Spleen (tissue), 11 donors: ENCODE data around the gene GAMT. TPM values are rescaled to one million over a fixed set of nuclear protein-coding genes. Genes with fewer than 3 reads are reported as not detected.

Experiments used
- DNase-seq: peaks from one replicate; pipeline ENCODE4 v3.0.0-alpha.2; 2020
- H3K27ac ChIP-seq, 8 donors: fragments of 200-600 bp; sonication (generic) in 7 of 8; 1 replicate in 4 of 8; 2 replicates in 4 of 8; pipeline versions ENCODE4 v1.5.0 to v1.8.0; 2016 to 2021; ENCODE audit warnings: inconsistent platforms in 4 of 8, mild to moderate bottlenecking in 4 of 8, moderate library complexity in 1 of 8
- H3K27me3 ChIP-seq, 7 donors: fragments of 200-600 bp; sonication (generic) in 6 of 7; replicated peaks in 1 of 7; 1 replicate in 4 of 7; 2 replicates in 3 of 7; pipeline versions ENCODE4 v1.5.0 to v1.8.0; 2016 to 2021; ENCODE audit warnings: inconsistent platforms in 3 of 7, mild to moderate bottlenecking in 1 of 7
- H3K36me3 ChIP-seq, 6 donors: fragments of 200-600 bp; sonication (generic) in 5 of 6; 1 replicate in 4 of 6; 2 replicates in 2 of 6; pipeline versions ENCODE4 v1.5.0 to v1.8.0; 2016 to 2021; ENCODE audit warnings: inconsistent platforms in 2 of 6
- H3K4me1 ChIP-seq, 6 donors: fragments of 200-600 bp; sonication (generic) in 5 of 6; 1 replicate in 3 of 6; 2 replicates in 3 of 6; pipeline versions ENCODE4 v1.5.0 to v1.8.0; 2016 to 2021; ENCODE audit warnings: inconsistent platforms in 3 of 6
- H3K4me3 ChIP-seq, 8 donors: fragments of 200-600 bp; sonication (generic) in 7 of 8; 1 replicate in 4 of 8; 2 replicates in 4 of 8; pipeline versions ENCODE4 v1.5.0 to v1.8.0; 2016 to 2021; ENCODE audit warnings: inconsistent platforms in 4 of 8, mild to moderate bottlenecking in 4 of 8, moderate library complexity in 2 of 8
- H3K9me3 ChIP-seq, 8 donors: fragments of 200-600 bp; sonication (generic) in 7 of 8; 1 replicate in 4 of 8; 2 replicates in 4 of 8; pipeline versions ENCODE4 v1.5.0 to v1.8.0; 2016 to 2021; ENCODE audit warnings: inconsistent platforms in 4 of 8
- POLR2A ChIP-seq, 3 donors: fragments of 450-650 bp; IDR thresholded peaks; one replicate each; pipeline ENCODE4 v1.5.1; 2017; ENCODE audit warnings: antibody characterized with exemption in 3 of 3, mild to moderate bottlenecking in 1 of 3
- POLR2AphosphoS5 ChIP-seq, 3 donors: sonication (generic); formaldehyde crosslinking; IDR thresholded peaks; one replicate each; pipeline ENCODE4 v1.5.1; 2017; ENCODE audit warnings: antibody characterized with exemption in 3 of 3
- WGBS, 5 donors: extraction: QIAGEN DNeasy Blood & Tissue Kit in 3 of 5; methylation state at CpG; one replicate each; pipeline versions ENCODE4 v1.1.5 to v1.1.7; 2013 to 2018; 5-methylcytosine and 5-hydroxymethylcytosine counted together
- intact Hi-C: fragments of 100-400 bp; cut with DNase I; formaldehyde crosslinking; loops from one replicate; pipeline ENCODE4 v1.15.0; 2023; ENCODE audit warnings: low total_unique reads
- polyA plus RNA-seq, 3 donors: library from polyadenylated mRNA; stranded (reverse); fragments of 200-250 nt; gene quantifications; one replicate each; pipeline ENCODE4 v1.2.1, GENCODE V29; 2013
- total RNA-seq, 7 donors: library from RNA; depleted of rRNA in 3 of 7; stranded (reverse); fragments of >200 nt in 3 of 7; fragmentation: NEBNext Ultra II Directional in 4 of 7; extraction: Animal tissue kit (Norgen Biotek cat#: 25700) in 4 of 7; gene quantifications; one replicate each; pipeline versions ENCODE4 v1.1.0 to v1.2.1, GENCODE V29; 2016 to 2021
- TF ChIP-seq, protein P1 (sequence below), 11 experiments: fragments of 200-600 bp in 7 of 11; fragments of 450-650 bp in 4 of 11; sonication (generic) in 4 of 11; IDR thresholded peaks in 8 of 11; conservative IDR thresholded peaks in 3 of 11; 1 replicate in 7 of 11; 2 replicates in 4 of 11; pipeline versions ENCODE4 v1.4.0 to v1.8.0; 2016 to 2021; ENCODE audit warnings: antibody characterized with exemption in 11 of 11, inconsistent platforms in 4 of 11, mild to moderate bottlenecking in 1 of 11
- donor health status: healthy with polysubstance abuse.
- donor health status: DM: no; HTN: no; CAD: no; lungs with moderate emphysema.
- donor health status: DM: no; HTN: no; CAD: no.
- donor health status: Bipolar disorder and iron deficiency.
- donor health status: healthy.
- donor health status: DM: no; HTN: no; CAD: no.
- donor health status: DM: yes; HTN: yes; CAD: no.

Gene GAMT
- total and polyA plus RNA-seq, 10 donors = 7.1 to 20.4 (median 12.4) TPM

- Histone ChIP-seq H3K27ac (peak overlapping the region in 2 of 8 donors; percentile 8 to 24), H3K4me1 (peaks cover 14 to 60% (median 31%) of the 10 kb centered on the region in 6 donors), H3K4me3 (no peak overlapping the region), H3K9me3 (no peaks in the 10 kb centered on the region), H3K36me3 (peaks cover 4 to 73% (median 59%) of the 10 kb centered on the region in 6 donors), H3K27me3 (no peaks in the 10 kb centered on the region)
- WGBS, 5 donors = 80 to 87% (median 83%) methylated on average over 21 of the region's 21 CpGs
- intact Hi-C loops = no loop called here
- no peak for DNase-seq
- no peak for TF ChIP-seq POLR2A (IDR thresholded peaks at IDR 0.05)
- peak; percentile 3 to 58 (median 15) for TF ChIP-seq POLR2AphosphoS5 (IDR thresholded peaks at IDR 0.05)
These were observed 34.1 kb upstream of the GAMT start for GRCh38 chr19:1435378-1435989.

DNA sequence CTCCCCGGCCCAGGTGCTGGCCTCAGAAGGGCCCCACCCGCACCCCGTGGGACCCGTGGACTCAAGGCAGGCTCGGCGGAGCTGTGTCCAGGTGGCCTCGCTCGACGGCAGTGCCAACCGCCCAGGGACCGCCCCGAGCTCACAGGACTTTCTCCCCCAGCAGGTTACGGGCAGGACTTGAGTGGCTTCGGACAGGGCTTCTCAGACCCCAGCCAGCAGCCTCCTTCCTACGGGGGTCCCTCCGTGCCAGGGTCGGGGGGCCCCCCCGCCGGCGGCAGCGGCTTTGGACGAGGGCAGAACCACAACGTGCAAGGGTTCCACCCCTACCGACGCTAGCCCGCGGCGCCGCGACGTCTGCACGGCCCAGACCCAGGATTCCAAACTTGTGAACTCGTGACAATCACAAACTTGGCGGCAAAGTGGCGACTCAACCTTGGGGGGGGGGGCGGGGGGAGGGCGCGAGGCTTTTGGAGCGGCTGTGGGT lies 33.3 kb upstream of the GAMT start:
- DNase-seq = no peak
- Histone ChIP-seq H3K4me3 (no peak overlapping the region), H3K27ac (peak overlapping the region in 1 of 8 donors; percentile 25), H3K36me3 (peaks cover 0 to 73% (median 59%) of the 10 kb centered on the region in 6 donors), H3K9me3 (no peaks in the 10 kb centered on the region), H3K27me3 (no peaks in the 10 kb centered on the region), H3K4me1 (peaks cover 6 to 51% (median 22%) of the 10 kb centered on the region in 6 donors)
- intact Hi-C loops = no loop called here
- TF ChIP-seq POLR2AphosphoS5 (IDR thresholded peaks at IDR 0.05) (peak in 2 of 3 donors; percentile 6 to 42), POLR2A (IDR thresholded peaks at IDR 0.05) (no peak)
- WGBS, 5 donors = 75 to 92% (median 87%) methylated on average over 14 to 39 of the region's 39 CpGs

- H3K27me3 ChIP-seq = no peaks in the 10 kb centered on the region
- 85 to 95% (median 93%) methylated on average over 11 to 17 of the region's 17 CpGs for WGBS, 5 donors
- peaks cover 0 to 45% (median 16%) of the 10 kb centered on the region in 6 donors for H3K4me1 ChIP-seq
- no peak for TF ChIP-seq POLR2A (IDR thresholded peaks at IDR 0.05)
- peak in 1 of 3 donors; percentile 30 for TF ChIP-seq POLR2AphosphoS5 (IDR thresholded peaks at IDR 0.05)
- TF ChIP-seq, protein P1, sequence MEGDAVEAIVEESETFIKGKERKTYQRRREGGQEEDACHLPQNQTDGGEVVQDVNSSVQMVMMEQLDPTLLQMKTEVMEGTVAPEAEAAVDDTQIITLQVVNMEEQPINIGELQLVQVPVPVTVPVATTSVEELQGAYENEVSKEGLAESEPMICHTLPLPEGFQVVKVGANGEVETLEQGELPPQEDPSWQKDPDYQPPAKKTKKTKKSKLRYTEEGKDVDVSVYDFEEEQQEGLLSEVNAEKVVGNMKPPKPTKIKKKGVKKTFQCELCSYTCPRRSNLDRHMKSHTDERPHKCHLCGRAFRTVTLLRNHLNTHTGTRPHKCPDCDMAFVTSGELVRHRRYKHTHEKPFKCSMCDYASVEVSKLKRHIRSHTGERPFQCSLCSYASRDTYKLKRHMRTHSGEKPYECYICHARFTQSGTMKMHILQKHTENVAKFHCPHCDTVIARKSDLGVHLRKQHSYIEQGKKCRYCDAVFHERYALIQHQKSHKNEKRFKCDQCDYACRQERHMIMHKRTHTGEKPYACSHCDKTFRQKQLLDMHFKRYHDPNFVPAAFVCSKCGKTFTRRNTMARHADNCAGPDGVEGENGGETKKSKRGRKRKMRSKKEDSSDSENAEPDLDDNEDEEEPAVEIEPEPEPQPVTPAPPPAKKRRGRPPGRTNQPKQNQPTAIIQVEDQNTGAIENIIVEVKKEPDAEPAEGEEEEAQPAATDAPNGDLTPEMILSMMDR (IDR thresholded peaks at IDR 0.05 in 8 of 11, conservative IDR thresholded peaks at IDR 0.05 in 3 of 11) = no peak
- peaks cover 0 to 74% (median 63%) of the 10 kb centered on the region in 6 donors for H3K36me3 ChIP-seq
- no peak overlapping the region for H3K27ac ChIP-seq
- intact Hi-C loops = no loop called here
- DNase-seq = no peak
- no peaks in the 10 kb centered on the region for H3K9me3 ChIP-seq
- no peak overlapping the region for H3K4me3 ChIP-seq
These were observed 32.7 kb upstream of the GAMT start for GRCh38 chr19:1434040-1434366.

GRCh38 chr19:1433119-1434039 lies 32.0 kb upstream of the GAMT start:
- H3K9me3 ChIP-seq = no peaks in the 10 kb centered on the region
- intact Hi-C loops = no loop called here
- 84 to 93% (median 85%) methylated on average over 19 to 47 of the region's 47 CpGs for WGBS, 5 donors
- H3K36me3 ChIP-seq = peaks cover 0 to 80% (median 69%) of the 10 kb centered on the region in 6 donors
- TF ChIP-seq POLR2A (IDR thresholded peaks at IDR 0.05) (no peak), POLR2AphosphoS5 (IDR thresholded peaks at IDR 0.05) (peak in 1 of 3 donors; percentile 32)
- no peak overlapping the region for H3K4me3 ChIP-seq
- peaks cover 0 to 42% (median 13%) of the 10 kb centered on the region in 6 donors for H3K4me1 ChIP-seq
- H3K27me3 ChIP-seq = no peaks in the 10 kb centered on the region
- DNase-seq = no peak
- no peak overlapping the region for H3K27ac ChIP-seq

GRCh38 chr19:1432507-1432887 lies 31.2 kb upstream of the GAMT start:
- H3K27me3 ChIP-seq = no peaks in the 10 kb centered on the region
- no peak for DNase-seq
- WGBS, 5 donors = 91 to 97% (median 95%) methylated on average over 14 to 16 of the region's 16 CpGs
- H3K4me3 ChIP-seq = no peak overlapping the region
- H3K9me3 ChIP-seq = no peaks in the 10 kb centered on the region
- intact Hi-C loops = no loop called here
- peaks cover 0 to 36% (median 7%) of the 10 kb centered on the region in 6 donors for H3K4me1 ChIP-seq
- no peak overlapping the region for H3K27ac ChIP-seq
- TF ChIP-seq POLR2AphosphoS5 (IDR thresholded peaks at IDR 0.05) = peak in 1 of 3 donors; percentile 34
- TF ChIP-seq, protein P1 (IDR thresholded peaks at IDR 0.05 in 8 of 11, conservative IDR thresholded peaks at IDR 0.05 in 3 of 11) = no peak
- H3K36me3 ChIP-seq = peaks cover under 1 to 89% (median 75%) of the 10 kb centered on the region in 6 donors
